Thyroid gland (tissue), 4 donors: ENCODE data around the gene CKAP4. TPM values are rescaled to one million over a fixed set of nuclear protein-coding genes. Genes with fewer than 3 reads are reported as not detected.

Experiments used
- DNase-seq, 2 donors: peaks; one replicate each; pipeline ENCODE4 v3.0.0-alpha.2; 2019
- H3K27ac ChIP-seq, 3 donors: fragments of 200-600 bp; sonication (generic); 1 replicate in 2 of 3; 2 replicates in 1 of 3; pipeline ENCODE4 v1.5.1; 2016 to 2019; ENCODE audit warnings: mild to moderate bottlenecking in 1 of 3, moderate library complexity in 1 of 3
- H3K27me3 ChIP-seq: fragments of 200-600 bp; sonication (generic); one replicate; pipeline ENCODE4 v1.5.1; 2019
- H3K36me3 ChIP-seq, 2 donors: fragments of 200-600 bp; sonication (generic); one replicate each; pipeline ENCODE4 v1.5.1; 2016 to 2019
- H3K4me1 ChIP-seq, 2 donors: fragments of 200-600 bp; sonication (generic); one replicate each; pipeline ENCODE4 v1.5.1; 2017 to 2019
- H3K4me3 ChIP-seq, 3 donors: fragments of 200-600 bp; sonication (generic); replicated peaks in 1 of 3; 1 replicate in 2 of 3; 2 replicates in 1 of 3; pipeline ENCODE4 v1.5.1; 2016; ENCODE audit warnings: mild to moderate bottlenecking in 1 of 3
- H3K9me3 ChIP-seq: fragments of 200-600 bp; sonication (generic); one replicate; pipeline ENCODE4 v1.5.1; 2017
- CTCF ChIP-seq, 6 experiments: fragments of 200-600 bp in 3 of 6; fragments of 450-650 bp in 3 of 6; sonication (generic) in 3 of 6; IDR thresholded peaks; one replicate each; pipeline ENCODE4 v1.5.1; 2016 to 2019; ENCODE audit warnings: antibody characterized with exemption in 6 of 6, mild to moderate bottlenecking in 2 of 6, inconsistent platforms in 1 of 6, moderate library complexity in 1 of 6
- POLR2A ChIP-seq, 2 donors: fragments of 450-650 bp; IDR thresholded peaks; one replicate each; pipeline ENCODE4 v1.6.1; 2017; ENCODE audit warnings: antibody characterized with exemption in 2 of 2, mild to moderate bottlenecking in 2 of 2, moderate library complexity in 1 of 2
- WGBS, 2 donors: methylation state at CpG; one replicate each; pipeline ENCODE4 v1.1.5; 2017; 5-methylcytosine and 5-hydroxymethylcytosine counted together
- intact Hi-C: fragments of 100-400 bp; cut with DNase I; formaldehyde crosslinking; loops from one replicate; pipeline ENCODE4 v1.15.1; 2023
- small RNA-seq: library from RNA; depleted of rRNA; stranded (forward); fragments of <200 nt; gene quantifications from one replicate; pipeline ENCODE3, GENCODE V24; 2016
- total RNA-seq, 4 donors: library from RNA; depleted of rRNA; stranded (reverse); fragments of >200 nt; gene quantifications; one replicate each; pipeline ENCODE4 v1.2.3, GENCODE V29; 2016

CKAP4 gene
- total RNA-seq, 4 donors from 2014 or later = 40.7 to 55.5 (median 48.9) TPM

GRCh38 chr12:106190581-106190980 lies 57.2 kb downstream of the CKAP4 start:
- H3K27ac ChIP-seq = peak overlapping the region; percentile 87 to 92 (median 90)
- 29 to 36% methylated on average over 3 of the region's 3 CpGs for whole genome bisulfite sequencing, 2 donors
- DNase-seq = no peak
- no peaks in the 10 kb centered on the region for H3K9me3 ChIP-seq
- H3K4me1 ChIP-seq = peaks cover 57 to 83% of the 10 kb centered on the region in 2 donors
- H3K27me3 ChIP-seq = no peaks in the 10 kb centered on the region
- no peak overlapping the region for H3K4me3 ChIP-seq
- TF ChIP-seq POLR2A (IDR thresholded peaks at IDR 0.05) (no peak), CTCF (IDR thresholded peaks at IDR 0.05) (no peak)
- intact Hi-C loops = no loop called here
- H3K36me3 ChIP-seq = no peaks in the 10 kb centered on the region

GRCh38 chr12:106189341-106189740 lies 58.5 kb downstream of the CKAP4 start:
- WGBS, 2 donors = 84 to 95% methylated on average over 4 of the region's 4 CpGs
- intact Hi-C loops = no loop called here

GRCh38 chr12:106188256-106188655 lies 59.6 kb downstream of the CKAP4 start:
- no peak for DNase-seq
- no peaks in the 10 kb centered on the region for H3K36me3 ChIP-seq
- intact Hi-C loops = no loop called here
- no peak for TF ChIP-seq POLR2A (IDR thresholded peaks at IDR 0.05)
- TF ChIP-seq CTCF (IDR thresholded peaks at IDR 0.05) = no peak
- WGBS, 2 donors = 57 to 62% methylated on average over 4 to 9 of the region's 10 CpGs
- peaks cover 36 to 60% of the 10 kb centered on the region in 2 donors for H3K4me1 ChIP-seq
- H3K9me3 ChIP-seq = no peaks in the 10 kb centered on the region
- no peaks in the 10 kb centered on the region for H3K27me3 ChIP-seq
- H3K4me3 ChIP-seq = no peak overlapping the region
- H3K27ac ChIP-seq = no peak overlapping the region

More at GRCh38 chr12:106189341-106189740, 58.5 kb downstream of the CKAP4 start:
- TF ChIP-seq POLR2A (IDR thresholded peaks at IDR 0.05) = no peak
- TF ChIP-seq CTCF (IDR thresholded peaks at IDR 0.05) = no peak
- no peak for DNase-seq
- peak overlapping the region; percentile 87 to 92 (median 90) for H3K27ac ChIP-seq
- H3K4me1 ChIP-seq = peaks cover 46 to 71% of the 10 kb centered on the region in 2 donors
- no peaks in the 10 kb centered on the region for H3K27me3 ChIP-seq
- no peaks in the 10 kb centered on the region for H3K36me3 ChIP-seq
- H3K9me3 ChIP-seq = no peaks in the 10 kb centered on the region
- H3K4me3 ChIP-seq = no peak overlapping the region

Small RNA genes within 50 kb of the gene (small RNA-seq; reads per million reads assigned to genes)
- not detected for gene RNU7-94P

Other genes with a start within 250 kb of the CKAP4 start
- gene NUAK1, start 109.1 kb downstream of the CKAP4 start, total RNA-seq = 10 to 100 TPM in 3 of 4 donors, 1 to 10 TPM in 1; 4.5 to 38.4 (median 10.6) TPM
- gene TCP11L2, start 54.7 kb upstream of the CKAP4 start, total RNA-seq = 10 to 100 TPM; 39.7 to 72.3 (median 59.9) TPM
- gene POLR3B, start 109.7 kb upstream of the CKAP4 start, total RNA-seq = 10 to 100 TPM in 3 of 4 donors, 1 to 10 TPM in 1; 6.0 to 13.8 (median 12.0) TPM